Subcutaneous adipose tissue (tissue), 4 donors: ENCODE data around the gene DOCK7. TPM values are rescaled to one million over a fixed set of nuclear protein-coding genes. Genes with fewer than 3 reads are reported as not detected.

Source experiments
- CTCF ChIP-seq: fragments of 450-650 bp; IDR thresholded peaks from one replicate; pipeline ENCODE4 v1.5.1; 2016; ENCODE audit warnings: low read depth, mild to moderate bottlenecking, control low read depth, antibody characterized with exemption, moderate library complexity
- total RNA-seq, 4 donors: library from RNA; depleted of rRNA; stranded (reverse); fragments of >200 nt; gene quantifications; one replicate each; pipeline ENCODE4 v1.1.0, GENCODE V29; 2016

DOCK7 gene
- total RNA-seq, 4 donors from 2014 or later = 36.7 to 65.4 (median 59.7) TPM

DNA sequence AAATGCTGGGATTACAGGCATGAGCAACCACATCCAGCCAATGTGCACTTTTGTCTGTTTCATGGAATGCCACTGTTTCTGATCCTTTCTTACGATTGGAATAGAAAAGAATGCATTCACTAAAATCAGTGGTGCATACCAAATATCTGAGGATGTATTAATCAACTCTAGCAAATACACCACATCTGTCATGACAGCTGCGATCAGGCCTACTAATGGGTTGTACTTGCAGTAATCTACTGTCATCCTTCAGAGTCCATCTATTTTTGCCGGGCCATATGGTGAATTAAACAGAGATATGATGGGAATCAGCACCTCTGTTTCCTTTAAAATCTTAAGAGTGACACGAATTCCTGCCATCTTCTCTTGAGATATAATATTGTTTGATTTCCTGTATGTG, 259.8 kb downstream of the DOCK7 start:
- no peak for TF ChIP-seq CTCF

- TF ChIP-seq CTCF = no peak
Measured at GRCh38 chr1:62426794-62427193, 261.4 kb downstream of the DOCK7 start.

- TF ChIP-seq CTCF = no peak
Measured at GRCh38 chr1:62426237-62426636, 261.9 kb downstream of the DOCK7 start.

- no peak for TF ChIP-seq CTCF
Measured at GRCh38 chr1:62425041-62425440, 263.1 kb downstream of the DOCK7 start.

DNA sequence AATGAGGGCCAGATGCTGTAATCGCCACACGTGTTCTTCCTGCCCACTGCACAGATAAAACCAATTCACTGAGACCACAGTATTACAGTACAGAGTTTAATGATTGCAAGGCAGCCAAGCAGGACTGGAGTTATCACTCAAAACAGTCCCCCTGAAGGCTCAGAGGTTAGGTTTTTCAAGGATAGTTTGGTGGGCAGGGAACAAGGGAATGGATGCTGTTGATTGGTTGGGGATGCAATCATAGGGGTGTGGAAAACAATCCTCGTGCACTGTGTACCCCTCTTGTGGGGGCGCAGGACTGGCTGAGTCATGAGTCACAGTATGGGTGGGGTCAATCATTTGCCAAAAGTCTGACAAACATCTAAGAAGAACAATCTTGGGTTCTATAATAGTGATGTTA, 263.8 kb downstream of the DOCK7 start:
- no peak for TF ChIP-seq CTCF

GRCh38 chr1:62423580-62424242, 264.5 kb downstream of the DOCK7 start:
- TF ChIP-seq CTCF = no peak

DNA sequence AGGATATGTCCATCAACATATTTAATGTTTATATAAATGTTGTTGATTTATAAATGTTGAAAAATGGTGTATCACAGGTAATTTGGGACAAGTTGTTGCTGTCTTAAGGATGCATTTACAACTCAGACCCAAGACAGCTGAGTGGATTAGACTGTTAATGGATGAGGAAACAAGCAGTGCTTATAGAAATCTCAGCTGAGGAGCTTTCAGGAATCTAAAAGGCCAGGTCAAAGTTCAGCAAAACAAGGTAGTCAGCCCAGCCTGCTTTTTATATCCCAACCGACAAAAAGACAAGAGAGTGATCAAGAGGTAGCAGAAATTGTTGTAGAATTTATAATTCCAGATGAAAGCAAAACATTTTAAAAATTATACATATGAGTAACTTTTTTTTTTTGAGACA, 268.0 kb downstream of the DOCK7 start:
- no peak for TF ChIP-seq CTCF
